Measurements from ENCODE around the gene ADGRD1.

The ADGRD1 gene

GRCh38 chr12:131072451-131073230 is 118.9 kb downstream of the ADGRD1 start:
- no peak for TF ChIP-seq CTCF (IDR thresholded peaks at IDR 0.05; ENCODE audit: poor library complexity, severe bottlenecking)
- no peaks in the 10 kb centered on the region for H3K4me1 ChIP-seq (ENCODE audit: insufficient read depth, poor library complexity, severe bottlenecking)
- no peaks in the 10 kb centered on the region for H3K9me3 ChIP-seq (ENCODE audit: severe bottlenecking)
- no peak for ATAC-seq (ENCODE audit: low read depth)
- H3K27ac ChIP-seq (ENCODE audit: poor library complexity, severe bottlenecking): no peak overlapping the region
- H3K4me3 ChIP-seq (ENCODE audit: severe bottlenecking): no peak overlapping the region
- DNase-seq (ENCODE audit: low spot score): no peak
- H3K36me3 ChIP-seq (ENCODE audit: low read depth): no peaks in the 10 kb centered on the region
- no peaks in the 10 kb centered on the region for H3K27me3 ChIP-seq (ENCODE audit: insufficient read depth, poor library complexity, severe bottlenecking)

- Histone ChIP-seq H3K36me3 (ENCODE audit: low read depth) (no peaks in the 10 kb centered on the region), H3K9me3 (ENCODE audit: severe bottlenecking) (no peaks in the 10 kb centered on the region), H3K27ac (ENCODE audit: poor library complexity, severe bottlenecking) (no peak overlapping the region), H3K4me3 (ENCODE audit: severe bottlenecking) (no peak overlapping the region), H3K27me3 (ENCODE audit: insufficient read depth, poor library complexity, severe bottlenecking) (peaks cover 7% of the 10 kb centered on the region), H3K4me1 (ENCODE audit: insufficient read depth, poor library complexity, severe bottlenecking) (no peaks in the 10 kb centered on the region)
- DNase-seq (ENCODE audit: low spot score) (no peak), ATAC-seq (ENCODE audit: low read depth) (no peak)
- no peak for TF ChIP-seq CTCF (IDR thresholded peaks at IDR 0.05; ENCODE audit: poor library complexity, severe bottlenecking)
Measured at GRCh38 chr12:131074221-131075083, 120.7 kb downstream of the ADGRD1 start.

- no peak for TF ChIP-seq CTCF (IDR thresholded peaks at IDR 0.05; ENCODE audit: poor library complexity, severe bottlenecking)
- no peak for DNase-seq (ENCODE audit: low spot score)
- no peak overlapping the region for H3K4me3 ChIP-seq (ENCODE audit: severe bottlenecking)
- no peaks in the 10 kb centered on the region for H3K36me3 ChIP-seq (ENCODE audit: low read depth)
- no peak overlapping the region for H3K27ac ChIP-seq (ENCODE audit: poor library complexity, severe bottlenecking)
- no peaks in the 10 kb centered on the region for H3K4me1 ChIP-seq (ENCODE audit: insufficient read depth, poor library complexity, severe bottlenecking)
- no peak for ATAC-seq (ENCODE audit: low read depth)
- no peaks in the 10 kb centered on the region for H3K9me3 ChIP-seq (ENCODE audit: severe bottlenecking)
- peaks cover 7% of the 10 kb centered on the region for H3K27me3 ChIP-seq (ENCODE audit: insufficient read depth, poor library complexity, severe bottlenecking)
Measured at GRCh38 chr12:131075194-131075593, 121.5 kb downstream of the ADGRD1 start.

GRCh38 chr12:131075611-131076010 is 121.9 kb downstream of the ADGRD1 start:
- Histone ChIP-seq H3K4me3 (ENCODE audit: severe bottlenecking) (no peak overlapping the region), H3K9me3 (ENCODE audit: severe bottlenecking) (no peaks in the 10 kb centered on the region), H3K36me3 (ENCODE audit: low read depth) (no peaks in the 10 kb centered on the region), H3K27me3 (ENCODE audit: insufficient read depth, poor library complexity, severe bottlenecking) (peaks cover 7% of the 10 kb centered on the region), H3K4me1 (ENCODE audit: insufficient read depth, poor library complexity, severe bottlenecking) (no peaks in the 10 kb centered on the region), H3K27ac (ENCODE audit: poor library complexity, severe bottlenecking) (no peak overlapping the region)
- DNase-seq (ENCODE audit: low spot score) (no peak), ATAC-seq (ENCODE audit: low read depth) (no peak)
- no peak for TF ChIP-seq CTCF (IDR thresholded peaks at IDR 0.05; ENCODE audit: poor library complexity, severe bottlenecking)
